ENCODE data around the gene MUC13. TPM values are rescaled to one million over a fixed set of nuclear protein-coding genes. Genes with fewer than 3 reads are reported as not detected.

MUC13 gene
- 0.07 TPM in 1 of 2 replicates, not detected in the other for total RNA-seq (2014; rRNA removed; shearing (Covaris generic); ENCODE audit: low replicate concordance)

- H3K79me2 ChIP-seq (ENCODE audit: low read length) = no peaks in the 10 kb centered on the region
- H2AFZ ChIP-seq (ENCODE audit: low read length) = 0 out of 2 replicates have a peak within 1 kb of the TSS, but pooled peaks have one; percentile 11
- H3K36me3 ChIP-seq (ENCODE audit: insufficient read depth, low read length) = no peaks in the 10 kb centered on the region
- no peaks in the 10 kb centered on the region for H3K9me3 ChIP-seq (ENCODE audit: low read length)
- H4K20me1 ChIP-seq (ENCODE audit: insufficient read depth, low read depth, low read length) = no peaks in the 10 kb centered on the region
- H3K27me3 ChIP-seq (ENCODE audit: low read length) = no peaks in the 10 kb centered on the region
- H3K27ac ChIP-seq (ENCODE audit: low read length) = no peak within 1 kb of the TSS
- no peak within 1 kb of the TSS for H3K4me2 ChIP-seq (ENCODE audit: low read depth, low read length, poor library complexity, severe bottlenecking)
- H3K9ac ChIP-seq (ENCODE audit: low read length) = no peak within 1 kb of the TSS
- H3K9me2 ChIP-seq (replicated peaks; ENCODE audit: insufficient read depth, low read length) = no peaks in the 10 kb centered on the region
- H3K4me3 ChIP-seq (ENCODE audit: low read length) = no peak within 1 kb of the TSS
- no peaks in the 10 kb centered on the region for H3K4me1 ChIP-seq (ENCODE audit: low read length)
- no peak for DNase-seq
These were observed at the start of gene MUC13 for GRCh38 chr3:124934577-124934976. TSS of gene MUC13 (minus strand) at chr3:124934751. CDS start at chr3:124934712, 39 bp downstream.

- no peak overlapping the region for H3K4me3 ChIP-seq (ENCODE audit: low read length)
- DNase-seq = no peak
These were observed 48.3 kb upstream of the MUC13 start for GRCh38 chr3:124982855-124983254.

GRCh38 chr3:124981472-124981871 lies 46.9 kb upstream of the MUC13 start:
- H3K36me3 ChIP-seq (ENCODE audit: insufficient read depth, low read length) = peaks cover 62% of the 10 kb centered on the region
- no peaks in the 10 kb centered on the region for H4K20me1 ChIP-seq (ENCODE audit: insufficient read depth, low read depth, low read length)
- H2AFZ ChIP-seq (ENCODE audit: low read length) = no peak overlapping the region
- no peak overlapping the region for H3K9ac ChIP-seq (ENCODE audit: low read length)
- H3K27ac ChIP-seq (ENCODE audit: low read length) = no peak overlapping the region
- H3K27me3 ChIP-seq (ENCODE audit: low read length) = no peaks in the 10 kb centered on the region
- no peak overlapping the region for H3K4me2 ChIP-seq (ENCODE audit: low read depth, low read length, poor library complexity, severe bottlenecking)
- no peaks in the 10 kb centered on the region; the same call in 1 of the 2 replicates for H3K4me1 ChIP-seq (ENCODE audit: low read length)
- H3K4me3 ChIP-seq (ENCODE audit: low read length) = no peak overlapping the region
- H3K79me2 ChIP-seq (ENCODE audit: low read length) = peaks cover 3% of the 10 kb centered on the region; the same call in 1 of the 2 replicates
- no peaks in the 10 kb centered on the region for H3K9me2 ChIP-seq (replicated peaks; ENCODE audit: insufficient read depth, low read length)
- no peaks in the 10 kb centered on the region for H3K9me3 ChIP-seq (ENCODE audit: low read length)
- no peak for DNase-seq

More at GRCh38 chr3:124982855-124983254, 48.3 kb upstream of the MUC13 start:
- peaks cover 3% of the 10 kb centered on the region; the same call in 1 of the 2 replicates for H3K79me2 ChIP-seq (ENCODE audit: low read length)
- no peaks in the 10 kb centered on the region for H4K20me1 ChIP-seq (ENCODE audit: insufficient read depth, low read depth, low read length)
- H3K36me3 ChIP-seq (ENCODE audit: insufficient read depth, low read length) = peaks cover 53% of the 10 kb centered on the region
- no peak overlapping the region for H2AFZ ChIP-seq (ENCODE audit: low read length)
- H3K9me2 ChIP-seq (replicated peaks; ENCODE audit: insufficient read depth, low read length) = no peaks in the 10 kb centered on the region
- no peak overlapping the region for H3K9ac ChIP-seq (ENCODE audit: low read length)
- H3K4me1 ChIP-seq (ENCODE audit: low read length) = no peaks in the 10 kb centered on the region; the same call in 1 of the 2 replicates
- H3K27me3 ChIP-seq (ENCODE audit: low read length) = no peaks in the 10 kb centered on the region
- H3K9me3 ChIP-seq (ENCODE audit: low read length) = no peaks in the 10 kb centered on the region
- no peak overlapping the region for H3K4me2 ChIP-seq (ENCODE audit: low read depth, low read length, poor library complexity, severe bottlenecking)
- H3K27ac ChIP-seq (ENCODE audit: low read length) = no peak overlapping the region

- Histone ChIP-seq H3K9me3 (ENCODE audit: low read length) (no peaks in the 10 kb centered on the region), H3K9ac (ENCODE audit: low read length) (no peak overlapping the region), H3K27me3 (ENCODE audit: low read length) (no peaks in the 10 kb centered on the region), H2AFZ (ENCODE audit: low read length) (no peak overlapping the region), H3K4me3 (ENCODE audit: low read length) (no peak overlapping the region), H3K9me2 (replicated peaks; ENCODE audit: insufficient read depth, low read length) (no peaks in the 10 kb centered on the region), H3K4me2 (ENCODE audit: low read depth, low read length, poor library complexity, severe bottlenecking) (no peak overlapping the region), H4K20me1 (ENCODE audit: insufficient read depth, low read depth, low read length) (no peaks in the 10 kb centered on the region), H3K27ac (ENCODE audit: low read length) (no peak overlapping the region), H3K4me1 (ENCODE audit: low read length) (no peaks in the 10 kb centered on the region; the same call in 1 of the 2 replicates), H3K79me2 (ENCODE audit: low read length) (peaks cover 3% of the 10 kb centered on the region; the same call in 1 of the 2 replicates), H3K36me3 (ENCODE audit: insufficient read depth, low read length) (peaks cover 59% of the 10 kb centered on the region)
- DNase-seq = no peak
These were observed 44.1 kb upstream of the MUC13 start for GRCh38 chr3:124978627-124979026.

GRCh38 chr3:124976383-124976782 lies 41.8 kb upstream of the MUC13 start:
- Histone ChIP-seq H4K20me1 (ENCODE audit: insufficient read depth, low read depth, low read length) (no peaks in the 10 kb centered on the region), H3K4me1 (ENCODE audit: low read length) (no peaks in the 10 kb centered on the region), H3K27ac (ENCODE audit: low read length) (no peak overlapping the region), H3K4me3 (ENCODE audit: low read length) (no peak overlapping the region), H3K79me2 (ENCODE audit: low read length) (no peaks in the 10 kb centered on the region), H3K27me3 (ENCODE audit: low read length) (no peaks in the 10 kb centered on the region), H3K4me2 (ENCODE audit: low read depth, low read length, poor library complexity, severe bottlenecking) (no peak overlapping the region), H3K9me2 (replicated peaks; ENCODE audit: insufficient read depth, low read length) (no peaks in the 10 kb centered on the region), H3K9me3 (ENCODE audit: low read length) (no peaks in the 10 kb centered on the region), H2AFZ (ENCODE audit: low read length) (no peak overlapping the region), H3K9ac (ENCODE audit: low read length) (no peak overlapping the region), H3K36me3 (ENCODE audit: insufficient read depth, low read length) (peaks cover 62% of the 10 kb centered on the region)
- DNase-seq = no peak

- no peak overlapping the region for H3K9ac ChIP-seq (ENCODE audit: low read length)
- peaks cover 66% of the 10 kb centered on the region for H3K36me3 ChIP-seq (ENCODE audit: insufficient read depth, low read length)
- no peaks in the 10 kb centered on the region for H3K4me1 ChIP-seq (ENCODE audit: low read length)
- H3K9me2 ChIP-seq (replicated peaks; ENCODE audit: insufficient read depth, low read length) = no peaks in the 10 kb centered on the region
- no peak overlapping the region for H3K4me3 ChIP-seq (ENCODE audit: low read length)
- DNase-seq = no peak
- no peaks in the 10 kb centered on the region for H3K9me3 ChIP-seq (ENCODE audit: low read length)
- no peak overlapping the region for H3K27ac ChIP-seq (ENCODE audit: low read length)
- H4K20me1 ChIP-seq (ENCODE audit: insufficient read depth, low read depth, low read length) = no peaks in the 10 kb centered on the region
- no peak overlapping the region for H2AFZ ChIP-seq (ENCODE audit: low read length)
- H3K79me2 ChIP-seq (ENCODE audit: low read length) = no peaks in the 10 kb centered on the region
- H3K27me3 ChIP-seq (ENCODE audit: low read length) = no peaks in the 10 kb centered on the region
- H3K4me2 ChIP-seq (ENCODE audit: low read depth, low read length, poor library complexity, severe bottlenecking) = no peak overlapping the region
These were observed 40.1 kb upstream of the MUC13 start for GRCh38 chr3:124974691-124975090.

- no peak overlapping the region for H3K4me2 ChIP-seq (ENCODE audit: low read depth, low read length, poor library complexity, severe bottlenecking)
- H3K79me2 ChIP-seq (ENCODE audit: low read length) = no peaks in the 10 kb centered on the region
- no peak overlapping the region for H3K27ac ChIP-seq (ENCODE audit: low read length)
- H3K9me3 ChIP-seq (ENCODE audit: low read length) = no peaks in the 10 kb centered on the region
- DNase-seq = no peak
- peaks cover 73% of the 10 kb centered on the region for H3K36me3 ChIP-seq (ENCODE audit: insufficient read depth, low read length)
- no peaks in the 10 kb centered on the region for H3K9me2 ChIP-seq (replicated peaks; ENCODE audit: insufficient read depth, low read length)
- H3K27me3 ChIP-seq (ENCODE audit: low read length) = no peaks in the 10 kb centered on the region
- H4K20me1 ChIP-seq (ENCODE audit: insufficient read depth, low read depth, low read length) = no peaks in the 10 kb centered on the region
- no peak overlapping the region for H2AFZ ChIP-seq (ENCODE audit: low read length)
- no peak overlapping the region for H3K9ac ChIP-seq (ENCODE audit: low read length)
- no peak overlapping the region for H3K4me3 ChIP-seq (ENCODE audit: low read length)
- H3K4me1 ChIP-seq (ENCODE audit: low read length) = no peaks in the 10 kb centered on the region
These were observed 38.7 kb upstream of the MUC13 start for GRCh38 chr3:124973290-124973689.

- H4K20me1 ChIP-seq (ENCODE audit: insufficient read depth, low read depth, low read length) = no peaks in the 10 kb centered on the region
- H3K79me2 ChIP-seq (ENCODE audit: low read length) = no peaks in the 10 kb centered on the region
- peaks cover 74% of the 10 kb centered on the region for H3K36me3 ChIP-seq (ENCODE audit: insufficient read depth, low read length)
- H3K4me1 ChIP-seq (ENCODE audit: low read length) = no peaks in the 10 kb centered on the region
- H3K9ac ChIP-seq (ENCODE audit: low read length) = no peak overlapping the region
- H3K27me3 ChIP-seq (ENCODE audit: low read length) = no peaks in the 10 kb centered on the region
- H2AFZ ChIP-seq (ENCODE audit: low read length) = no peak overlapping the region
- no peak overlapping the region for H3K4me2 ChIP-seq (ENCODE audit: low read depth, low read length, poor library complexity, severe bottlenecking)
- H3K9me2 ChIP-seq (replicated peaks; ENCODE audit: insufficient read depth, low read length) = no peaks in the 10 kb centered on the region
- DNase-seq = no peak
- H3K4me3 ChIP-seq (ENCODE audit: low read length) = no peak overlapping the region
- no peaks in the 10 kb centered on the region for H3K9me3 ChIP-seq (ENCODE audit: low read length)
- no peak overlapping the region for H3K27ac ChIP-seq (ENCODE audit: low read length)
These were observed 37.9 kb upstream of the MUC13 start for GRCh38 chr3:124972457-124972856.
